ENCODE measurements around the gene SHANK1.

- TF ChIP-seq POLR2A (IDR thresholded peaks at IDR 0.05; ENCODE audit: low read depth, low read length) (no peak), TAF1 (IDR thresholded peaks at IDR 0.05; ENCODE audit: low read depth, low read length) (no peak), POLR2AphosphoS5 (IDR thresholded peaks at IDR 0.05; ENCODE audit: low read depth, low read length) (no peak)
Observed at GRCh38 chr19:50636317-50637085, 83.1 kb downstream of the SHANK1 start.

Measured in GM12891 (cell line).